Measurements from ENCODE around the gene BUD31. TPM values are rescaled to one million over a fixed set of nuclear protein-coding genes. Genes with fewer than 3 reads are reported as not detected.

BUD31 gene
- total RNA-seq, 2 experiments from 2014 or later = 147 to 153 TPM

DNA sequence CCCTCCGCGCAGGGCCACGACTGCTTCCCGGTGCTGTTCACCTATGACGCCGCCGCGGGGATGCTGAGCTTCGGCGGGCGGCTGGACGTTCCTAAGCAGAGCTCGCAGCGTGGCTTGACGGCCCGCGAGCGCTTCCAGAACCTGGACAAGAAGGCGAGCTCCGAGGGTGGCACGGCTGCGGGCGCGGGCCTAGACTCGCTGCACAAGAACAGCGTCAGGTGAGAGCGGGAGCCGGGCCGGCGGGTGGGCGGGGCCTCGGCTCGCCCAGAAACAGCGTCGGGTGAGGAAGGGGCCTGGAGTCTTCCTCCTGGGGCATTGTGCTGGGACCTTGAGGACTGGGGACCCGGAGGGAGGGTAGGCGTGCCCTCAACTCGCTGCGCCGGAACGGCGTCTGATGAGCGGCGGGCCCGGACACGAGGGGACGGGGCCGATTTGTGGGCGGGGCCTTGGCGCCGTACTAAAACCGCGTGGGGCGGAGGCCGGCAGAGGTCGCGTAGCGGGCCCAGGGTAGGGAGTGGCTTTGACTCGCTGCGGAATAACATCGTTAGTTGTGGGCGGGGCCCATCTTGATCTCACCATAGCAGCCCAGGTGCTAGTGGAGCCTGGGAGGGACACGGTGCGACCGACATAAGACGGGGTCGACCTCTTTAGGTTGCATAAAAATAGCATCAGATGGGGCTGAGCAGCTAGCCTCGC is 16.0 kb upstream of the BUD31 start:
- H3K27me3 ChIP-seq (ENCODE audit: control insufficient read depth in 1 of 2, insufficient read depth in 2 of 2, low read length in 2 of 2) = no peaks in the 10 kb centered on the region
- no peaks in the 10 kb centered on the region for H3K27me3 Mint-ChIP-seq
- intact Hi-C loops (cut with DNase I, micrococcal nuclease) = loop anchor here (1.0 to 2.0 kb wide), 4 partner anchors 15 to 18 kb away; partner anchors contain the start of genes BUD31 (in 2 of the 2), PDAP1 (in 2 of the 2) and ARPC1B (in 1 of the 2)
- peak; percentile 67 to 93 (median 81) for DNase-seq
- ChIA-PET CTCF (interaction anchor here (1.2 to 1.4 kb wide), 2 partner anchors 27 to 28 kb away, joined by 3 to 4 read pairs; no protein-coding TSS in a partner anchor), POLR2A (interaction anchor here (0.9 to 8.7 kb wide), 13 partner anchors 11 to 165 kb away, joined by 3 to 105 read pairs (median 8); partner anchors contain the start of genes ARPC1B, BUD31, PDAP1 and ZKSCAN5)
- no peaks in the 10 kb centered on the region for H3K9me3 ChIP-seq (ENCODE audit: control insufficient read depth in 1 of 2, insufficient read depth in 1 of 2, low read length in 2 of 2)
- H3K9me3 Mint-ChIP-seq = no peaks in the 10 kb centered on the region
- H3K4me3 ChIP-seq (ENCODE audit: low read length) = peak overlapping the region; percentile 56
- H3K36me3 Mint-ChIP-seq (ENCODE audit: low read depth) = peaks cover 89% of the 10 kb centered on the region
- TF ChIP-seq, protein P1, sequence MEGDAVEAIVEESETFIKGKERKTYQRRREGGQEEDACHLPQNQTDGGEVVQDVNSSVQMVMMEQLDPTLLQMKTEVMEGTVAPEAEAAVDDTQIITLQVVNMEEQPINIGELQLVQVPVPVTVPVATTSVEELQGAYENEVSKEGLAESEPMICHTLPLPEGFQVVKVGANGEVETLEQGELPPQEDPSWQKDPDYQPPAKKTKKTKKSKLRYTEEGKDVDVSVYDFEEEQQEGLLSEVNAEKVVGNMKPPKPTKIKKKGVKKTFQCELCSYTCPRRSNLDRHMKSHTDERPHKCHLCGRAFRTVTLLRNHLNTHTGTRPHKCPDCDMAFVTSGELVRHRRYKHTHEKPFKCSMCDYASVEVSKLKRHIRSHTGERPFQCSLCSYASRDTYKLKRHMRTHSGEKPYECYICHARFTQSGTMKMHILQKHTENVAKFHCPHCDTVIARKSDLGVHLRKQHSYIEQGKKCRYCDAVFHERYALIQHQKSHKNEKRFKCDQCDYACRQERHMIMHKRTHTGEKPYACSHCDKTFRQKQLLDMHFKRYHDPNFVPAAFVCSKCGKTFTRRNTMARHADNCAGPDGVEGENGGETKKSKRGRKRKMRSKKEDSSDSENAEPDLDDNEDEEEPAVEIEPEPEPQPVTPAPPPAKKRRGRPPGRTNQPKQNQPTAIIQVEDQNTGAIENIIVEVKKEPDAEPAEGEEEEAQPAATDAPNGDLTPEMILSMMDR (IDR thresholded peaks at IDR 0.05) = no peak
- H3K27ac Mint-ChIP-seq = peak overlapping the region; percentile 94
- peaks cover 28% of the 10 kb centered on the region for H3K4me1 ChIP-seq (ENCODE audit: insufficient read depth, low read length)
- peak overlapping the region; percentile 63 to 72 for H3K27ac ChIP-seq (ENCODE audit: low read depth in 1 of 2, low read length in 2 of 2)
- H3K36me3 ChIP-seq (ENCODE audit: insufficient read depth, low read length) = peaks cover 92% of the 10 kb centered on the region
- H3K4me3 Mint-ChIP-seq = peak overlapping the region; percentile 76
- ATAC-seq (ENCODE audit: poor library complexity) = peak; percentile 95
- peaks cover 18% of the 10 kb centered on the region for H3K4me1 Mint-ChIP-seq (ENCODE audit: low read depth)

DNA sequence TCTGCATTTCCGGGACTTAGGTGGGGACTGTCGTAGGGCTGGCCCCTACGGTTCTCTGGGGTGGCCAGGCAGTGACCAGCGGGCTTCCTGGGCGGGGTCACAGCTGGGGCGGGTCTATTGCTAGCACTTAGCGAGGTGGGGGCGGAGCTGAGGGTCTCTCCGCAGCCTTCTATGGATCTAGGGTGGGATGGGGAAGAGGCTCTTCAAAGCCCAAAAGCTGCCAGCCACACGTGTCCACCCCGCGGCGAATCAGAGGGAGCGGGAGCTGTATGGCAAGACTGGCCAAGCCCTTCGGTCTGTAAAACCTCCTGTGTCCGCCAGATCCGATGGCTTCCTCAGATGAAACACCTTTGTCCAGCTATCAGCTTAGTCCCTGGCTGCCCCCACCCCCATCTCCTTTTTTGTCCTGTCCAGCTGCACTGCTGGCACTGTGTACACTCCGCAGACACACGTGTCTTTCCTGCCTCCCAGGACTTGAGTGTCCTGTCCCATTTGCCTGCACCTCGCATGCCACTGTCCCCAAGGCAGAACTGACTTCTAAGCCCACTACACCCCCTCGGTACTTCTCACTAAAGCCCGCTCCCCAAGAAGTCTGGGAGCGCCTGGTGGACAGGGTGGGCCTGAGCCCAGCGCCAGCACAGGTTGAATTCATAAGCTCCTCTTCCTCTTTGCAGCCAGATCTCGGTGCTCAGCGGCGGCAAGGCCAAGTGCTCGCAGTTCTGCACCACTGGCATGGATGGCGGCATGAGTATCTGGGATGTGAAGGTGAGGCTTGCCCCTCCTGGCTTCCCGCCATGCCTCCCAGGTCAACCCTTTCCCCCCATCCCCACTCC is 15.2 kb upstream of the BUD31 start:
- Histone ChIP-seq H3K4me1 (ENCODE audit: insufficient read depth, low read length) (peaks cover 29% of the 10 kb centered on the region), H3K36me3 (ENCODE audit: insufficient read depth, low read length) (peaks cover 91% of the 10 kb centered on the region), H3K9me3 (ENCODE audit: control insufficient read depth in 1 of 2, insufficient read depth in 1 of 2, low read length in 2 of 2) (no peaks in the 10 kb centered on the region), H3K4me3 (ENCODE audit: low read length) (peak overlapping the region; percentile 56), H3K27ac (ENCODE audit: low read depth in 1 of 2, low read length in 2 of 2) (peak overlapping the region; percentile 63 to 72), H3K27me3 (ENCODE audit: control insufficient read depth in 1 of 2, insufficient read depth in 2 of 2, low read length in 2 of 2) (no peaks in the 10 kb centered on the region)
- H3K4me3 Mint-ChIP-seq = peak overlapping the region; percentile 76
- H3K9me3 Mint-ChIP-seq = no peaks in the 10 kb centered on the region
- H3K27me3 Mint-ChIP-seq = no peaks in the 10 kb centered on the region
- TF ChIP-seq, protein P1 (IDR thresholded peaks at IDR 0.05) = no peak
- H3K4me1 Mint-ChIP-seq (ENCODE audit: low read depth) = peaks cover 20% of the 10 kb centered on the region
- ATAC-seq (ENCODE audit: poor library complexity) = no peak
- POLR2A ChIA-PET = interaction anchor here (0.9 to 8.7 kb wide), 15 partner anchors 10 to 165 kb away, joined by 3 to 105 read pairs (median 7); partner anchors contain the start of genes ARPC1B, BUD31, PDAP1 and ZKSCAN5
- intact Hi-C loops (cut with DNase I, micrococcal nuclease) = loop anchor here (1.0 to 2.0 kb wide), 4 partner anchors 15 to 19 kb away; partner anchors contain the start of genes BUD31 (in 2 of the 2), PDAP1 (in 2 of the 2) and ARPC1B (in 1 of the 2)
- DNase-seq = no peak
- peak overlapping the region; percentile 94 for H3K27ac Mint-ChIP-seq
- peaks cover 89% of the 10 kb centered on the region for H3K36me3 Mint-ChIP-seq (ENCODE audit: low read depth)
- CTCF ChIA-PET = interaction anchor here (1.2 to 1.4 kb wide), 2 partner anchors 28 to 29 kb away, joined by 3 to 4 read pairs; no protein-coding TSS in a partner anchor

DNA sequence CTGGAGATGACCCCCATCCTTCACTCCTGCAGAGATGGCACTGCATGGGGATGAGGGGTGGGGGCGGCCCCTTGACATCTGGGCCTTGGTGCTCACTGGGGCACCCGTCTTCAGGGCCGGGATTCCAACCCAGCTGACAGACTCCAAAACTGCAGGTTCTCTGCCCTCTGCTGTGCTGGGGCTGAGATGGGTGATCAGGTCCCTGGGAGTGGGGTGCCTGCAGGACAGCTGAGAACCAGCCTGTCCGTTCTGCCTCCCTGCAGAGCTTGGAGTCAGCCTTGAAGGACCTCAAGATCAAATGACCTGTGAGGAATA is 14.6 kb upstream of the BUD31 start:
- DNase-seq (no peak), ATAC-seq (ENCODE audit: poor library complexity) (no peak)
- H3K4me3 ChIP-seq (ENCODE audit: low read length) = no peak overlapping the region
- no peaks in the 10 kb centered on the region for H3K27me3 ChIP-seq (ENCODE audit: control insufficient read depth in 1 of 2, insufficient read depth in 2 of 2, low read length in 2 of 2)
- Mint-ChIP-seq H3K4me1 (ENCODE audit: low read depth) (peaks cover 24% of the 10 kb centered on the region), H3K27me3 (no peaks in the 10 kb centered on the region), H3K36me3 (ENCODE audit: low read depth) (peaks cover 91% of the 10 kb centered on the region), H3K27ac (peak overlapping the region; percentile 94), H3K9me3 (no peaks in the 10 kb centered on the region), H3K4me3 (no peak overlapping the region)
- peak overlapping the region in 1 of 2 donors; percentile 72 for H3K27ac ChIP-seq (ENCODE audit: low read depth in 1 of 2, low read length in 2 of 2)
- H3K9me3 ChIP-seq (ENCODE audit: control insufficient read depth in 1 of 2, insufficient read depth in 1 of 2, low read length in 2 of 2) = no peaks in the 10 kb centered on the region
- intact Hi-C loops (cut with DNase I, micrococcal nuclease) = no loop called here
- peaks cover 94% of the 10 kb centered on the region for H3K36me3 ChIP-seq (ENCODE audit: insufficient read depth, low read length)
- ChIA-PET CTCF (no interaction called here), POLR2A (interaction anchor here (1.0 to 8.7 kb wide), 6 partner anchors 10 to 111 kb away, joined by 5 to 105 read pairs (median 10); partner anchors contain the start of genes ARPC1B, BUD31, PDAP1 and ZKSCAN5)
- TF ChIP-seq, protein P1 (IDR thresholded peaks at IDR 0.05) = no peak
- peaks cover 32% of the 10 kb centered on the region for H3K4me1 ChIP-seq (ENCODE audit: insufficient read depth, low read length)

All from CD4-positive, alpha-beta T cell (primary cell).